HG03060 (cell line): ENCODE measurements around the gene EIF5B.
"Not testable (repeated sequence)": the region's sequence is repeated elsewhere in the genome, so short reads cannot be mapped to it uniquely, and the experiment has no call there.

Source experiments
- ATAC-seq: cut with Tn5 transposase; IDR thresholded peaks from one replicate; pipeline ENCODE4 v1.9.1; 2021; ENCODE audit warnings: low read depth, moderate number of reproducible peaks; ENCODE audit not compliant: unreplicated experiment

Gene EIF5B

GRCh38 chr2:99337113-99338028 lies at the start of gene EIF5B:
EIF5B (plus strand) TSS chr2:99337389; CDS start chr2:99337555, 166 bp downstream.
- peak; percentile 43 for ATAC-seq

GRCh38 chr2:99297994-99298393 lies 39.2 kb upstream of the EIF5B start:
- ATAC-seq = no peak

GRCh38 chr2:99299580-99299979 lies 37.6 kb upstream of the EIF5B start:
- ATAC-seq = no peak

GRCh38 chr2:99301097-99301496 lies 36.1 kb upstream of the EIF5B start, which contains the start of gene LYG1:
LYG1 (minus strand) TSS chr2:99301197; CDS start chr2:99295670, 5,527 bp downstream.
- ATAC-seq = not testable (repeated sequence)

GRCh38 chr2:99317161-99317872 lies 19.9 kb upstream of the EIF5B start:
- ATAC-seq = no peak

GRCh38 chr2:99317873-99318200 lies 19.4 kb upstream of the EIF5B start:
- not testable (repeated sequence) for ATAC-seq

- no peak for ATAC-seq
Measured at GRCh38 chr2:99325384-99325783, 11.8 kb upstream of the EIF5B start.

GRCh38 chr2:99335911-99336803 lies 1.0 kb upstream of the EIF5B start, which contains the start of gene TXNDC9:
TXNDC9 (minus strand) TSS chr2:99336333; CDS start chr2:99333210, 3,123 bp downstream.
- peak; percentile 65 for ATAC-seq

- no peak for ATAC-seq
Measured at GRCh38 chr2:99336804-99337112, 431 bp upstream of the EIF5B start.

- ATAC-seq = no peak
Measured at GRCh38 chr2:99338029-99338585, 918 bp downstream of the EIF5B start.

- ATAC-seq = no peak
Measured at GRCh38 chr2:99340669-99341236, 3.6 kb downstream of the EIF5B start.

GRCh38 chr2:99342536-99342935 lies 5.3 kb downstream of the EIF5B start:
- ATAC-seq = no peak

GRCh38 chr2:99345446-99345845 lies 8.3 kb downstream of the EIF5B start:
- ATAC-seq = not testable (repeated sequence)

GRCh38 chr2:99346218-99346617 lies 9.0 kb downstream of the EIF5B start:
- ATAC-seq = no peak

GRCh38 chr2:99348173-99348572 lies 11.0 kb downstream of the EIF5B start:
- no peak for ATAC-seq

- no peak for ATAC-seq
Measured at GRCh38 chr2:99350194-99350593, 13.0 kb downstream of the EIF5B start.

- ATAC-seq = no peak
Measured at GRCh38 chr2:99354070-99354469, 16.9 kb downstream of the EIF5B start.

- ATAC-seq = not testable (repeated sequence)
Measured at GRCh38 chr2:99354825-99355224, 17.6 kb downstream of the EIF5B start.

- no peak for ATAC-seq
Measured at GRCh38 chr2:99356853-99357252, 19.7 kb downstream of the EIF5B start.

- no peak for ATAC-seq
Measured at GRCh38 chr2:99365661-99366060, 28.5 kb downstream of the EIF5B start.
